ENCODE data around the gene STK39.

- no peak for TF ChIP-seq PHF8 (IDR thresholded peaks at IDR 0.05; ENCODE audit: borderline replicate concordance, low read depth)
- no peak for TF ChIP-seq ATOH8 (CRISPR knock-in tag; IDR thresholded peaks at IDR 0.05; ENCODE audit: low read depth)
Measured at GRCh38 chr2:168130346-168130745, 117.0 kb downstream of the STK39 start.

Measured in A549 (cell line).